Tibial artery (tissue), 4 donors: ENCODE measurements around the gene FLT3LG.

Experiments used
- DNase-seq, 2 donors: peaks; one replicate each; pipeline ENCODE4 v3.0.0-alpha.2; 2019
- H3K27ac ChIP-seq, 2 donors: fragments of 200-600 bp; sonication (generic) in 1 of 2; 1 replicate in 1 of 2; 2 replicates in 1 of 2; pipeline ENCODE4 v1.5.1; 2018 to 2019; ENCODE audit warnings: mild to moderate bottlenecking in 1 of 2
- H3K27me3 ChIP-seq, 2 donors: fragments of 200-600 bp; sonication (generic) in 1 of 2; one replicate each; pipeline versions ENCODE4 v1.5.1 to v1.6.0; 2016 to 2019
- H3K36me3 ChIP-seq, 3 donors: fragments of 200-600 bp; sonication (generic) in 2 of 3; one replicate each; pipeline ENCODE4 v1.5.1; 2016 to 2019; ENCODE audit warnings: mild to moderate bottlenecking in 2 of 3
- H3K4me1 ChIP-seq, 4 donors: fragments of 200-600 bp; sonication (generic) in 2 of 4; 1 replicate in 3 of 4; 2 replicates in 1 of 4; pipeline ENCODE4 v1.5.1; 2016 to 2019
- H3K4me3 ChIP-seq, 2 donors: fragments of 200-600 bp; sonication (generic) in 1 of 2; 1 replicate in 1 of 2; 2 replicates in 1 of 2; pipeline ENCODE4 v1.5.1; 2018 to 2019; ENCODE audit warnings: mild to moderate bottlenecking in 2 of 2
- H3K9me3 ChIP-seq, 3 donors: fragments of 200-600 bp; sonication (generic) in 1 of 3; one replicate each; pipeline ENCODE4 v1.5.1; 2016 to 2019
- intact Hi-C: fragments of 100-400 bp; cut with DNase I; formaldehyde crosslinking; loops from one replicate; pipeline ENCODE4 v1.15.0; 2023; ENCODE audit warnings: low total_unique reads
- TF ChIP-seq, protein P1 (sequence below), 2 experiments: fragments of 200-600 bp in 1 of 2; fragments of 450-650 bp in 1 of 2; IDR thresholded peaks; one replicate each; pipeline ENCODE4 v1.5.1; 2017 to 2019; ENCODE audit warnings: antibody characterized with exemption in 2 of 2, mild to moderate bottlenecking in 1 of 2, moderate library complexity in 1 of 2

FLT3LG gene

DNA sequence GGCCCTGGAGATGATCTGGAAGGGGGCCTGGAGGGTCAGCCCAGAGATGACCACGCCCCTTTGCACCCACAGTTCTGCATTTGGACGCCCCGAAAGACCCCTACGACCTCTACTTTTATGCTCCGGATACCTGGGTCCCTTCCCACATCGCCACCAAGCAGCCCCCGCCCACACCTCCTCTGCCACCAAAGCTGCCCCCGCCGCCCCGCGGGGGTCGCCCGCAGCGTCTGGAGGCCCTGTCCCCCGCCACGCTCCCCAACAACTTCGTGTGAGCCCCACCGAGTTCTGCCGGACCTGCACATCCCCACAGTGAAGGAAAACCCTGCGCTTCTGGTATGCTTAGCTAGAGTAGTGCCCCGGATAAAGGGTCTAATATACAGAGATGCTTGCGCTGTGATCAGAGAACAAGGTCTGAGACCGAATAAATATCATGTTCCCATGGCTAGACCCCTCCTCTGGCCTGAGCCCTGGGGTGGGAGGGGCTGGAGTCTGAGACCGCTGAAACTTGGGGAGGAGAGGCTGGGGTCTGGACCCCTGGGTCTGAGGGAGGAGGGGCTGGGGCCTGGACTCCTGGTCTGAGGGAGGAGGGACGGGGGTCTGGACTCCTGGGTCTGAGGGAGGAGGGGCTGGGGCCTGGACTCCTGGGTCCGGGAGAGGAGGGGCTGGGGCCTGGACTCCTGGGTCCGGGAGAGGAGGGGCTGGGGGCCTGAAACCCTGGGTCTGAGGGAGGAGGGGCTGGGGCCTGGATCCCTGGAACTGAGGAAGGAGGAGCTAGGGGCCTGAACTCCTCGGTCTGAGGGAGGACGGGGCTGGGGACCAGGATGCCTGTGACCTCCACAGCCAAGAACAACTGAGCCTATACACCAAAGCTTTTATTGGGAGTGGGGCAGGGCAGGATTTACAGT is 45.2 kb upstream of the FLT3LG start:
- Histone ChIP-seq H3K4me3 (no peak overlapping the region), H3K27ac (no peak overlapping the region), H3K4me1 (peaks cover 0 to 22% (median 9%) of the 10 kb centered on the region in 4 donors), H3K27me3 (peaks cover 0 to 100% of the 10 kb centered on the region in 2 donors), H3K36me3 (no peaks in the 10 kb centered on the region), H3K9me3 (no peaks in the 10 kb centered on the region)
- intact Hi-C loops, result no loop called here
- TF ChIP-seq, protein P1, sequence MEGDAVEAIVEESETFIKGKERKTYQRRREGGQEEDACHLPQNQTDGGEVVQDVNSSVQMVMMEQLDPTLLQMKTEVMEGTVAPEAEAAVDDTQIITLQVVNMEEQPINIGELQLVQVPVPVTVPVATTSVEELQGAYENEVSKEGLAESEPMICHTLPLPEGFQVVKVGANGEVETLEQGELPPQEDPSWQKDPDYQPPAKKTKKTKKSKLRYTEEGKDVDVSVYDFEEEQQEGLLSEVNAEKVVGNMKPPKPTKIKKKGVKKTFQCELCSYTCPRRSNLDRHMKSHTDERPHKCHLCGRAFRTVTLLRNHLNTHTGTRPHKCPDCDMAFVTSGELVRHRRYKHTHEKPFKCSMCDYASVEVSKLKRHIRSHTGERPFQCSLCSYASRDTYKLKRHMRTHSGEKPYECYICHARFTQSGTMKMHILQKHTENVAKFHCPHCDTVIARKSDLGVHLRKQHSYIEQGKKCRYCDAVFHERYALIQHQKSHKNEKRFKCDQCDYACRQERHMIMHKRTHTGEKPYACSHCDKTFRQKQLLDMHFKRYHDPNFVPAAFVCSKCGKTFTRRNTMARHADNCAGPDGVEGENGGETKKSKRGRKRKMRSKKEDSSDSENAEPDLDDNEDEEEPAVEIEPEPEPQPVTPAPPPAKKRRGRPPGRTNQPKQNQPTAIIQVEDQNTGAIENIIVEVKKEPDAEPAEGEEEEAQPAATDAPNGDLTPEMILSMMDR (IDR thresholded peaks at IDR 0.05), result no peak
- no peak for DNase-seq

DNA sequence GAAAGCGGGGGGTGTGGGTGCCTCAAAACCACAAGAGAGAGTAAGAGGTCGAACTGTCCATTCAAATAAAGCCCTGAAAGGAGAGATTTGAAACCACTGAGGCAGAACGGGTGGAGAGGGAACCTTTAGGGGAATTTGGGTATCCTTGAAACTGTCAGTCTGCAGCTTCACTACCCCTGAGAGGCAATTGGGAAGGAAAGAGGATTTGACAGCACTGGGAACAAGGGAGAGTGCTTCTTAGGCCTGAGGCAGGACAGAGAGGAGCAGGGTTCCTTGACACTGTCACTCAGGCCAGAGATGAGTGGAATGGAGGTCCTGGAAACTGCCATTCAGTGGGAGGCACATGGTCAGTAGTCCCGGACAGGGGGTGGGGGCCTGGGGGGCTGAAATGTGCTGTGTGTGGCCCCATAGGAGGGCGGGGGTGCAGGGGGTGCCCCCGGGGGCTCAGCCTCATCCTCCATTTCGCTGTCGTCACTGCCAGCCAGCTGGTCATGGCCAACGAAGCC is 43.8 kb upstream of the FLT3LG start:
- Histone ChIP-seq H3K4me1 (peaks cover 0 to 22% (median 8%) of the 10 kb centered on the region in 4 donors), H3K27me3 (peaks cover 0 to 100% of the 10 kb centered on the region in 2 donors), H3K4me3 (no peak overlapping the region), H3K36me3 (no peaks in the 10 kb centered on the region), H3K27ac (no peak overlapping the region), H3K9me3 (no peaks in the 10 kb centered on the region)
- intact Hi-C loops, result loop anchor here (5.0 kb wide), 1 partner anchor 33 kb away; no protein-coding TSS in a partner anchor
- TF ChIP-seq, protein P1 (IDR thresholded peaks at IDR 0.05), result no peak
- DNase-seq, result no peak

DNA sequence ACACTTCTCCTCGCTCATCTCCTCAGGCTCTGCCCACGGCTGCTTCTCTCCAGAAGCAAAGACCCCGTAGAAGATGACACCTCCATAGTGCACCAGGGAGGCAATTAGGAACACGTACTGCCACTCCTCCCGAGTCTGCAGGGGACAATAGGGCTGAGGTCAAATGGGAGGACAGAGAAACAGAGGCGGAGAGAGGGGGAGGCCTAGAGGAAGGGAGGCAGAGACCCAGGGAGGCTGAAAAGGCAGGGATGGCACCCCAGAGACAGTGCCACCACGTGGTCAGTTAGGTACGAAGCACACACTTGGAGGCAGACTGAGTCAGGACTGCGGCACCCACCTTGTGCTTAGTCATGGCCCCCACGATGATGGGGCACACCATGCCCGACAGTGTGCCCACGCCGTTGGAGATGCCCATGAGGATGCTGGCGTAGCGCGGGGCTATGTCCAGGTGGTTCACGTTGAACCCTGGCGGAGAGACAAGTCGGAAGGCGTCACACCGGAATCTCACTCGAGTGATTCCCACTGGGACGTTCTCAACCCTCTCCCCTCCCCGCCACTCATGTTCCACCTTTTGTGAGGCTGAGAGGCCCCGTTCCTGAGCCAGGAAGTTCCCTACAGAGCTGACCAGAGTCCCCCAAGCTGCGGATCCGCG is 43.2 kb upstream of the FLT3LG start:
- no peak overlapping the region for H3K27ac ChIP-seq
- no peaks in the 10 kb centered on the region for H3K9me3 ChIP-seq
- H3K4me3 ChIP-seq, result no peak overlapping the region
- no peaks in the 10 kb centered on the region for H3K36me3 ChIP-seq
- H3K4me1 ChIP-seq, result peaks cover 0 to 22% (median 8%) of the 10 kb centered on the region in 4 donors
- TF ChIP-seq, protein P1 (IDR thresholded peaks at IDR 0.05), result no peak
- intact Hi-C loops, result loop anchor here (5.0 kb wide), 1 partner anchor 34 kb away; no protein-coding TSS in a partner anchor
- DNase-seq, result no peak
- H3K27me3 ChIP-seq, result peaks cover 0 to 100% of the 10 kb centered on the region in 2 donors

DNA sequence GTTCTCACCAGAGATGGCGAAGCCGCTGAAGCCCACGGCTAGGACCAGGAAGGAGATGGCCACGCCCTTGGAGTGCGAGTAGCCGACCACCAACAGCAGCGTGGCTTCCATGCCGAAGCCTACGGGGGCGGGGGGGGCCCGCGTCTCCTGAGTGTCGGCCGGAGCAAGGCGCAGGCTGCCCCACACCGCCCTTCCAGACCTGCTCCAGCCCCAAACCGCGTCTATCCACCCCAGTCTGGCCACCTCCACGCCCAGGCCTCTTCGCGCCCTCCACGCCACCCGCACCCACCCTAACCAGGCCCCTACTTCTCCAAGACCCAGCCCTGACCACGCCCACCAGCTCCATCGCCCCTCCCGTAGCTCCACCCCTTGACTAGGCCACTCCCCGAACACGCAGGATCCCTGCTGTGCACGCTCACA is 42.7 kb upstream of the FLT3LG start:
- H3K36me3 ChIP-seq, result no peaks in the 10 kb centered on the region
- TF ChIP-seq, protein P1 (IDR thresholded peaks at IDR 0.05), result no peak
- peaks cover 0 to 24% (median 8%) of the 10 kb centered on the region in 4 donors for H3K4me1 ChIP-seq
- no peaks in the 10 kb centered on the region for H3K9me3 ChIP-seq
- H3K4me3 ChIP-seq, result no peak overlapping the region
- H3K27me3 ChIP-seq, result peaks cover 0 to 100% of the 10 kb centered on the region in 2 donors
- intact Hi-C loops, result loop anchor here (5.0 kb wide), 1 partner anchor 34 kb away; no protein-coding TSS in a partner anchor
- no peak overlapping the region for H3K27ac ChIP-seq
- no peak for DNase-seq

DNA sequence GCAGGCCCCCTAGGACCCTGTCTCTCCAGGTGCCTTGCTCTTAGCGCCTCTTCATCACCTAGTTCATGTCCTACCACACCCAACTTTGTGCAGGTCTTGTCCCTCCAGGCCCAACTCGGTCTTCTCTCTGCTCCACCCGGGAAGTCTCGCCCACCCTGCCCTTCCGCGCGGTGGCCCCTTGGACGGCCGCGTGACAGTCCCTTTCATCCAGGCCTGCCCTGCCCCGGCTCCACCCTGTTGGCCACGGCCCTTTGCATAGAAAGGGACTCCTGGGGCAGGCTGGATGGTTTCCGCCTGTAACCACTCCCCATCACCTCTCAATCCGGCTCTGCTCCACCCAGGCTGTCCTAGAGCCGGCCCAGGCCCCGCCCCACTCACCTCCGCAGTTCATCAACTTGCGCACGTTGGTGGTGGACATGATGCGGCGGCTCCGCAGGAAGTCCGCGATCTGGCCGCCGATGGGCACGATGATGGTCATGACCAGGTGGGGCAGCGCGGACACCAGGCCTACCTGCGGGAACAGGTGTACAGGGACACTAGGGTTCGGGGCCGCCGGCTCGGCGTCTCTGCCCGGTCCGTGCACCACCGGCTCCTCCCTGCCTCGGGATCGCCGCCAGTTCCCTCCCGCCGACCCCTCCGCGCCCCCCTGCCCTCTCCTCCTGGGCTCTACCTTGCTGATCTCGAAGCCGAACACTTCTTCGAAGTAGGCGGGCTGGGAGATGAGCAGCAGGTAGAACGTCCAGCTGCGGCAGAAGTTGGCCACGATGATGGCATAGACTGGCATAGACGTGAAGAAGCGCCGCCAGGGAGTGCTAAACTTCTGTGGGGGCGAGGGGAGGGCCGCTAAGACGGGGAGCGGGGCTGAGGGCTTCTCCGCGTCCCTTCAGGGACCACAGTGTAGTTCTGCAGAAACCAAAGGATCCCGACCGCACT is 41.6 kb upstream of the FLT3LG start:
- no peak overlapping the region for H3K27ac ChIP-seq
- peaks cover 0 to 100% of the 10 kb centered on the region in 2 donors for H3K27me3 ChIP-seq
- no peaks in the 10 kb centered on the region for H3K9me3 ChIP-seq
- H3K4me3 ChIP-seq, result no peak overlapping the region
- intact Hi-C loops, result loop anchor here (5.0 kb wide), 1 partner anchor 35 kb away; no protein-coding TSS in a partner anchor
- DNase-seq, result no peak
- peaks cover 0 to 26% (median 8%) of the 10 kb centered on the region in 4 donors for H3K4me1 ChIP-seq
- TF ChIP-seq, protein P1 (IDR thresholded peaks at IDR 0.05), result no peak
- H3K36me3 ChIP-seq, result no peaks in the 10 kb centered on the region
